SK-N-SH (cell line): Measurements from ENCODE around the gene TMEM72.

Experiments
- CTCF ChIP-seq: fragments of 200-600 bp; sonication (generic); IDR thresholded peaks from 2 replicates; pipeline ENCODE4 v1.6.1; 2017; ENCODE audit warnings: antibody characterized with exemption, mild to moderate bottlenecking, moderate library complexity
- EP300 ChIP-seq, 2 experiments: IDR thresholded peaks; 2 replicates each; pipeline versions ENCODE4 v1.4.0 to v1.6.1; 2012; ENCODE audit warnings: borderline replicate concordance in 1 of 2, low read depth in 1 of 2, low read length in 1 of 2
- EZH2phosphoT487 ChIP-seq: fragments of 200-600 bp; sonication (generic); IDR thresholded peaks from 2 replicates; pipeline ENCODE4 v1.6.1; 2017; ENCODE audit warnings: low read depth, mixed run types, mild to moderate bottlenecking, antibody characterized with exemption, moderate library complexity, borderline replicate concordance
- FOXJ3 ChIP-seq: sonication (generic); formaldehyde crosslinking; IDR thresholded peaks from 2 replicates; pipeline ENCODE4 v1.5.1; 2020; ENCODE audit warnings: mild to moderate bottlenecking, missing genetic modification reagents
- GATA2 ChIP-seq: sonication (generic); formaldehyde crosslinking; IDR thresholded peaks from 2 replicates; pipeline ENCODE4 v1.5.0; 2020; ENCODE audit warnings: mild to moderate bottlenecking, missing genetic modification reagents
- MXI1 ChIP-seq: IDR thresholded peaks from 2 replicates; pipeline ENCODE4 v1.6.1; 2012; ENCODE audit warnings: mild to moderate bottlenecking, low read depth, low read length, improper control_type of control experiment
- POLR2AphosphoS5 ChIP-seq: IDR thresholded peaks from 2 replicates; pipeline ENCODE4 v1.6.1; 2012; ENCODE audit warnings: low read depth, low read length
- RAD21 ChIP-seq: IDR thresholded peaks from 2 replicates; pipeline ENCODE4 v1.6.1; 2012; ENCODE audit warnings: mild to moderate bottlenecking, low read length
- REST ChIP-seq: IDR thresholded peaks from 2 replicates; pipeline ENCODE4 v1.6.1; 2012; ENCODE audit warnings: mild to moderate bottlenecking, low read depth, low read length, moderate library complexity
- TAF1 ChIP-seq: IDR thresholded peaks from 2 replicates; pipeline ENCODE4 v1.6.1; 2012; ENCODE audit warnings: low read depth, mild to moderate bottlenecking, low read length, moderate library complexity, borderline replicate concordance
- TF ChIP-seq, protein P1 (sequence below): IDR thresholded peaks from 2 replicates; pipeline ENCODE4 v1.4.0; 2012; ENCODE audit warnings: low read depth

- no peak for TF ChIP-seq EP300 (IDR thresholded peaks at IDR 0.05; ENCODE audit: borderline replicate concordance in 1 of 2, low read depth in 1 of 2, low read length in 1 of 2)
- TF ChIP-seq FOXJ3 (CRISPR knock-in tag) = no peak
- TF ChIP-seq CTCF = no peak
- no peak for TF ChIP-seq TAF1
- no peak for TF ChIP-seq POLR2AphosphoS5
- no peak for TF ChIP-seq GATA2
- TF ChIP-seq EZH2phosphoT487 = no peak
- no peak for TF ChIP-seq MXI1
- no peak for TF ChIP-seq REST
- TF ChIP-seq RAD21 = no peak
- TF ChIP-seq, protein P1, sequence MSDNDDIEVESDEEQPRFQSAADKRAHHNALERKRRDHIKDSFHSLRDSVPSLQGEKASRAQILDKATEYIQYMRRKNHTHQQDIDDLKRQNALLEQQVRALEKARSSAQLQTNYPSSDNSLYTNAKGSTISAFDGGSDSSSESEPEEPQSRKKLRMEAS = no peak
These were observed 2.9 kb upstream of the TMEM72 start for GRCh38 chr10:44908066-44908749.
